Keratinocyte (primary cell): ENCODE results near the gene KRTAP12-3.

Experiments
- CTCF ChIP-seq, 3 experiments: IDR thresholded peaks in 1 of 3; conservative IDR thresholded peaks in 1 of 3; optimal IDR thresholded peaks in 1 of 3; 2 replicates in 2 of 3; 3 replicates in 1 of 3; pipeline versions ENCODE3 to v1.5.1; 2011; ENCODE audit warnings: low read length in 3 of 3, mild to moderate bottlenecking in 3 of 3, moderate library complexity in 2 of 3, control low read depth in 1 of 3, inconsistent platforms in 1 of 3; ENCODE audit not compliant: insufficient read depth in 2 of 3; ENCODE audit errors: extremely low read depth in 1 of 3
- EZH2 ChIP-seq: IDR thresholded peaks from one replicate; pipeline ENCODE4 v1.6.1; 2012; ENCODE audit warnings: inconsistent platforms, mild to moderate bottlenecking, low read length, moderate library complexity

GRCh38 chr21:44637018-44637850, 20.5 kb upstream of the KRTAP12-3 start, which contains the start of gene KRTAP10-10:
- TF ChIP-seq CTCF (optimal IDR thresholded peaks at IDR 0.05 in 1 of 3, IDR thresholded peaks at IDR 0.05 in 1 of 3, conservative IDR thresholded peaks at IDR 0.05 in 1 of 3; ENCODE audit: extremely low read depth in 1 of 3, insufficient read depth in 2 of 3, low read length in 3 of 3) (no peak), EZH2 (no peak)
